ENCODE results near the gene DHRS13.

DNA sequence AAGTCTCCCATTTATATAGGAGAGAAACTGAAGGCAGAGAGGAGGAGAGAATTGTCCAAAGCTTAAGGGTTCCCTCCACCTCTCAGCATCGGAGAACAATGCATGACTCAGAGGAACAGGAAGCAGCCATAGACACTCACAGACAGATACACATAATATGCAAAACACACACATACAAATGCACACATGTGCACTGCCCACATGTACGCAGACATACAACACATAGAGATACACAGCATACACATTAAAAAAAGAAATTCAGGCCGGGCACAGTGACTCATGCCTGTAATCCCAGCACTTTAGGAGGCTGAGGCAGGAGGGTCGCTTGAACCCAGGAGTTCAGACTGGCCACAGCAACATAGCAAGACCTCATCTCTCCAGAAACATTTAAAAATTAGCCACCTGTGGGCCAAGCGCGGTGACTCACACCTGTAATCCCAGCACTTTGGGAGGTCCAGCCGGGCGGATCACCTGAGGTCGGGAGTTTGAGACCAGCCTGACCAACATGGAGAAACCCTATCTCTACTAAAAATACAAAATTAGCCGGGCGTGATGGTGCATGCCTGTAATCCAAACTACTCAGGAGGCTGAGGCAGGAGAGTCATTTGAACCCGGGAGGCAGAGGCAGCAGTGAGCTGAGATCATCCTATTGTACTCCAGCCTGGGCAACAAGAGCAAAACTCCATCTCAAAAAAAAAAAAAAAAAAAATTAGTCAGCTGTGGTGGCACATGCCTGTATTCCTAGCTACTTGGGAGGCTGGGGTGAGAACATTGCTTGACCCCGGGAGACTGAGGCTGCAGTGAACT, 36.7 kb downstream of the DHRS13 start:
- TF ChIP-seq, protein P1, sequence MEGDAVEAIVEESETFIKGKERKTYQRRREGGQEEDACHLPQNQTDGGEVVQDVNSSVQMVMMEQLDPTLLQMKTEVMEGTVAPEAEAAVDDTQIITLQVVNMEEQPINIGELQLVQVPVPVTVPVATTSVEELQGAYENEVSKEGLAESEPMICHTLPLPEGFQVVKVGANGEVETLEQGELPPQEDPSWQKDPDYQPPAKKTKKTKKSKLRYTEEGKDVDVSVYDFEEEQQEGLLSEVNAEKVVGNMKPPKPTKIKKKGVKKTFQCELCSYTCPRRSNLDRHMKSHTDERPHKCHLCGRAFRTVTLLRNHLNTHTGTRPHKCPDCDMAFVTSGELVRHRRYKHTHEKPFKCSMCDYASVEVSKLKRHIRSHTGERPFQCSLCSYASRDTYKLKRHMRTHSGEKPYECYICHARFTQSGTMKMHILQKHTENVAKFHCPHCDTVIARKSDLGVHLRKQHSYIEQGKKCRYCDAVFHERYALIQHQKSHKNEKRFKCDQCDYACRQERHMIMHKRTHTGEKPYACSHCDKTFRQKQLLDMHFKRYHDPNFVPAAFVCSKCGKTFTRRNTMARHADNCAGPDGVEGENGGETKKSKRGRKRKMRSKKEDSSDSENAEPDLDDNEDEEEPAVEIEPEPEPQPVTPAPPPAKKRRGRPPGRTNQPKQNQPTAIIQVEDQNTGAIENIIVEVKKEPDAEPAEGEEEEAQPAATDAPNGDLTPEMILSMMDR (IDR thresholded peaks at IDR 0.05) = no peak
- no peak for TF ChIP-seq POLR2AphosphoS5 (IDR thresholded peaks at IDR 0.05; ENCODE audit: insufficient read depth in 1 of 2, low read depth in 1 of 2)

All from vagina (tissue), 2 donors.